ENCODE data around the gene SSNA1.
"Not testable (repeated sequence)": the region's sequence is repeated elsewhere in the genome, so short reads cannot be mapped to it uniquely, and the experiment has no call there.

Gene SSNA1

DNA sequence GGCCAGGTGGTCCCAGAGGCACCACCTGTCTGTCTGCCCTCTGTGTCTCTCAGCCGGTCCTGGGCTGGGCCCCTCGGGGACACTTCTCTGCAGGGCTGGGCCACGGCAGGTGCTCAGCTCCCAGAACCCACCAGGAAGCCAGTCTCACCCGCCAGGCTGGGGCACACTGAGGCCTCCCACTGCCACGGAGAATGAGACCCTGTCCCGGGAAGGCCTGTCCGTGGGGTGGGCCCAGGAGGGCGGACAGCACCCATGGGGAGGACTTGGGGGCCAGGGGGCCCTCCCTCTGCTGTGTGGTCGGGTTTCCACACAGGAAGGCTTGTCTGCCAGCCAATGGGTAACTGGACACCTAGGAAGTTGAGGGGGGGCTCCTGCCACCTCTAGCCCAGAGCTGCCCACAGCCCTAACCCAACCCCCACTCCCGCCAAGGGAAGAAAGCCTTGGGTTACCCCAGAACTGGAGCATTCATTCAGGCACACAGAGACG is 48.5 kb downstream of the SSNA1 start:
- TF ChIP-seq, protein P1, sequence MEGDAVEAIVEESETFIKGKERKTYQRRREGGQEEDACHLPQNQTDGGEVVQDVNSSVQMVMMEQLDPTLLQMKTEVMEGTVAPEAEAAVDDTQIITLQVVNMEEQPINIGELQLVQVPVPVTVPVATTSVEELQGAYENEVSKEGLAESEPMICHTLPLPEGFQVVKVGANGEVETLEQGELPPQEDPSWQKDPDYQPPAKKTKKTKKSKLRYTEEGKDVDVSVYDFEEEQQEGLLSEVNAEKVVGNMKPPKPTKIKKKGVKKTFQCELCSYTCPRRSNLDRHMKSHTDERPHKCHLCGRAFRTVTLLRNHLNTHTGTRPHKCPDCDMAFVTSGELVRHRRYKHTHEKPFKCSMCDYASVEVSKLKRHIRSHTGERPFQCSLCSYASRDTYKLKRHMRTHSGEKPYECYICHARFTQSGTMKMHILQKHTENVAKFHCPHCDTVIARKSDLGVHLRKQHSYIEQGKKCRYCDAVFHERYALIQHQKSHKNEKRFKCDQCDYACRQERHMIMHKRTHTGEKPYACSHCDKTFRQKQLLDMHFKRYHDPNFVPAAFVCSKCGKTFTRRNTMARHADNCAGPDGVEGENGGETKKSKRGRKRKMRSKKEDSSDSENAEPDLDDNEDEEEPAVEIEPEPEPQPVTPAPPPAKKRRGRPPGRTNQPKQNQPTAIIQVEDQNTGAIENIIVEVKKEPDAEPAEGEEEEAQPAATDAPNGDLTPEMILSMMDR (IDR thresholded peaks at IDR 0.05; ENCODE audit: low read depth, low read length): no peak
- H3K4me3 ChIP-seq (replicated peaks in 1 of 2; ENCODE audit: low read depth in 2 of 2, low read length in 2 of 2): no peak overlapping the region

DNA sequence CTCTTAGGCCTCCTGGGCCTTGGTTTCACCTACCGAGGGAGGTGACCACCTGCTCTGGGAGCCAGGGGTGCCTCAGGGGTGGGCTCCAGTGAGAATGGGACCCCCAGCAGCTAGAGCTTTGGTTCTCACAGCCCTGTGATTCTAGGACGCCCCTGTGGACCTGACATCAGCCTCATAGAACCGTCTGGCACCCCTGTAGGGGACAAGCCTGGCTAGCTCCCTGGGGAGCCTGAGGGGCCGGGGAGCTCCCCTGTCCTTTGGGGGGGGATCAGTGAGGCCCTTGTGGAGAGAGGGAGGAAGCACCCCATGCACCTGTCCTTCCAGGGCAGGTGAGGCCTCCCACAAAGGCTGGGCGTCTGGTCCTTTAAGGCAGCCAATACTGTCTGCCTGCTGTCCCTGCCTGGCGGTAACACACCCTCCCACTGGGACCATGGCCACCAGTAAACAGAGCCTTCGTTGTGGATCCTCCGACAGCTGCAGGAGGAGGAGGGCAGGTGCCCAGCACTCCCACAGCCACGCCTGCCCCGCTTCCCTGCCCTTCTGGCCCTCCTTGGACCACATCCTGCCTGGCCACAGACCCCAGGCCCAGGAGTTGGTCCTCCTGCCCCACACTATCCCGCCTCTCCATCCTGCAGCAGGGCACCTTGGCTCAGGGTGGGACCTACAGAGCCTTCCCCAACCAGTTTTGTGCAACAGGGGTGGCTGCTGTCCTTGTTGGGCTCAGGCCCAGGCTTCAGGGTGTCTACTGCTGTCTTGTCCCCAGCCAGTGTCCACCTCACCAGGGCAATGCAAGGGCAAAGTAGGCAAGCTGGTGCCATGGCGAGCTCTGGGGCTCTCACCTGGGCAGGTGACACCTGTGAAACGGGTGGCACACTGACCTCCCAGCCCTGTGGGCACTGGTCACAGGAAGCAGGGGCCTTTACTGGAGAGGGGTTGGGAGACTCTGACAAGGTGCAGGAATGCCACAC is 49.6 kb downstream of the SSNA1 start:
- DNase-seq (ENCODE audit: low read depth in 2 of 2): no peak
- TF ChIP-seq, protein P1 (IDR thresholded peaks at IDR 0.05; ENCODE audit: low read depth, low read length): no peak

More for the DNA sequence above, 48.5 kb downstream of the SSNA1 start:
- no peak for DNase-seq (ENCODE audit: low read depth in 2 of 2)

DNA sequence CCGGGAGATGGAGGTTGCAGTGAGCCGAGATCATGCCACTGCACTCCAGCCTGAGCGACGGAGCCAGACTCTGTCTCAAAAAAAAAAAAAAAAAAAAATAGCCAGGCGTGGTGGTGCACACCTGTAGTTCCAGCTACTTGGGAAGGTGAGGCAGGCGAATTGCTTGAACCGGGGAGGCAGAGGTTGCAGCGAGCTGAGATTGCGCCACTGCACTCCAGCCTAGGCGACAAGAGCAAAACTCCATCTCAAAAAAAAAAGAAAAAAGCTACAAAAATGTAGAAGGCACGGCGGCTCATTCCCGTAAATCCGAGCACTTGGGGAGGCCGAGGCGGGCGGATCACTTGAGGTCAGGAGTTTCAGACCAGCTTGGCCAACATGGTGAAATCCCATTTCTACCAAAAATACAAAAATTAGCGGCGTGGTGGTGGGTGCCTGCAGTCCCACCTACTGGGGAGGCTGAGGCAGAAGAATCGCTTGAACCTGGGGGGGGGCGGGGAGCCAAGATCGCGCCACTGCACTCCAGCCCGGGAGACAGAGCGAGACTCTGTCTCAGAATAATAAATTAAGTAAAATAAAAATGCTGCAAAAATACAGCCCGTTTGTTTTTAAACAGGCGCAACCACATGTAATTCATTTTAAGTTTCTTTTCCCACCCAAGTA is 51.2 kb downstream of the SSNA1 start:
- peak overlapping the region; percentile 57 to 68 for H3K4me3 ChIP-seq (replicated peaks in 1 of 2; ENCODE audit: low read depth in 2 of 2, low read length in 2 of 2)
- DNase-seq (ENCODE audit: low read depth in 2 of 2): not testable (repeated sequence)

More for the DNA sequence above, 49.6 kb downstream of the SSNA1 start:
- H3K4me3 ChIP-seq (replicated peaks in 1 of 2; ENCODE audit: low read depth in 2 of 2, low read length in 2 of 2): no peak overlapping the region

All from cardiac fibroblast (primary cell).